ENCODE measurements around the gene INSL4. TPM values are rescaled to one million over a fixed set of nuclear protein-coding genes. Genes with fewer than 3 reads are reported as not detected.

The INSL4 gene
- total and polyA plus RNA-seq, 9 donors, result not detected

GRCh38 chr9:5188060-5188984 lies 42.9 kb upstream of the INSL4 start:
- 53 to 56% (median 55%) methylated on average over 10 of the region's 10 CpGs for WGBS, 3 donors
- Histone ChIP-seq H3K4me3 (no peak overlapping the region), H3K9me3 (no peaks in the 10 kb centered on the region), H3K27me3 (no peaks in the 10 kb centered on the region), H3K4me1 (ENCODE audit: insufficient read depth) (no peaks in the 10 kb centered on the region), H3K36me3 (no peaks in the 10 kb centered on the region), H3K27ac (no peak overlapping the region)
- DNase-seq, result no peak
- intact Hi-C loops (cut with DNase I), result no loop called here
- no peak for TF ChIP-seq POLR2A (IDR thresholded peaks at IDR 0.05)
- TF ChIP-seq EP300 (IDR thresholded peaks at IDR 0.05), result no peak
- TF ChIP-seq, protein P1, sequence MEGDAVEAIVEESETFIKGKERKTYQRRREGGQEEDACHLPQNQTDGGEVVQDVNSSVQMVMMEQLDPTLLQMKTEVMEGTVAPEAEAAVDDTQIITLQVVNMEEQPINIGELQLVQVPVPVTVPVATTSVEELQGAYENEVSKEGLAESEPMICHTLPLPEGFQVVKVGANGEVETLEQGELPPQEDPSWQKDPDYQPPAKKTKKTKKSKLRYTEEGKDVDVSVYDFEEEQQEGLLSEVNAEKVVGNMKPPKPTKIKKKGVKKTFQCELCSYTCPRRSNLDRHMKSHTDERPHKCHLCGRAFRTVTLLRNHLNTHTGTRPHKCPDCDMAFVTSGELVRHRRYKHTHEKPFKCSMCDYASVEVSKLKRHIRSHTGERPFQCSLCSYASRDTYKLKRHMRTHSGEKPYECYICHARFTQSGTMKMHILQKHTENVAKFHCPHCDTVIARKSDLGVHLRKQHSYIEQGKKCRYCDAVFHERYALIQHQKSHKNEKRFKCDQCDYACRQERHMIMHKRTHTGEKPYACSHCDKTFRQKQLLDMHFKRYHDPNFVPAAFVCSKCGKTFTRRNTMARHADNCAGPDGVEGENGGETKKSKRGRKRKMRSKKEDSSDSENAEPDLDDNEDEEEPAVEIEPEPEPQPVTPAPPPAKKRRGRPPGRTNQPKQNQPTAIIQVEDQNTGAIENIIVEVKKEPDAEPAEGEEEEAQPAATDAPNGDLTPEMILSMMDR (IDR thresholded peaks at IDR 0.05), result no peak

- intact Hi-C loops (cut with DNase I), result no loop called here
- H3K4me1 ChIP-seq (ENCODE audit: insufficient read depth), result no peaks in the 10 kb centered on the region
Observed at GRCh38 chr9:5191985-5192384, 39.2 kb upstream of the INSL4 start.

DNA sequence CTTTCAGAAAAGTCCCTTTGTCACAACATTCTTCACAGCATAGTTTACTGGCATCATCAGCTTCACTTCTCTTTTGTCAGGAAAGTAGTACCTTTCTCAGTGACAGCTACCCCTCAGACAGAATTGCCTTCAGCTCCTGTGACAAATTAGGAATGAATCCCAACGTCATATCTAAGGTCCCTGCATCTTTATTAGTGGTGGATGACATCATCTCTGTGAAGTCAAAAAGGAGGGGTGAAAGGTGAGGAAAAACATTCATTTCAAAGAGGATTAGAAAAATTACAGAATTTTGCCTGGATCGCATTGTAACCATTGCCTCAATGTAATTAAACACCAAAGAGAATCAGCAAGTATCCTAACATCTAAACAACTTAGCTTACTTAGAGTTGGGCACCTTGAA lies 37.9 kb upstream of the INSL4 start:
- Histone ChIP-seq H3K36me3 (no peaks in the 10 kb centered on the region), H3K27ac (no peak overlapping the region), H3K4me1 (ENCODE audit: insufficient read depth) (no peaks in the 10 kb centered on the region), H3K27me3 (no peaks in the 10 kb centered on the region), H3K4me3 (no peak overlapping the region), H3K9me3 (no peaks in the 10 kb centered on the region)
- 42 to 57% (median 51%) methylated on average over 2 of the region's 2 CpGs for WGBS, 3 donors
- intact Hi-C loops (cut with DNase I), result no loop called here
- DNase-seq, result no peak
- TF ChIP-seq, protein P1 (IDR thresholded peaks at IDR 0.05), result no peak
- TF ChIP-seq POLR2A (IDR thresholded peaks at IDR 0.05) (no peak), EP300 (IDR thresholded peaks at IDR 0.05) (no peak)

More at GRCh38 chr9:5191985-5192384, 39.2 kb upstream of the INSL4 start:
- no peak for DNase-seq
- TF ChIP-seq, protein P1 (IDR thresholded peaks at IDR 0.05), result no peak
- TF ChIP-seq EP300 (IDR thresholded peaks at IDR 0.05) (no peak), POLR2A (IDR thresholded peaks at IDR 0.05) (no peak)
- Histone ChIP-seq H3K27ac (no peak overlapping the region), H3K36me3 (no peaks in the 10 kb centered on the region), H3K4me3 (no peak overlapping the region), H3K9me3 (no peaks in the 10 kb centered on the region), H3K27me3 (no peaks in the 10 kb centered on the region)
- WGBS, 3 donors, result 73 to 75% (median 74%) methylated on average over 3 of the region's 3 CpGs

- intact Hi-C loops (cut with DNase I), result no loop called here
- no peaks in the 10 kb centered on the region for H3K4me1 ChIP-seq (ENCODE audit: insufficient read depth)
- H3K36me3 ChIP-seq, result no peaks in the 10 kb centered on the region
- DNase-seq, result no peak
- 64 to 88% (median 74%) methylated on average over 1 of the region's 1 CpG for WGBS, 3 donors
- no peaks in the 10 kb centered on the region for H3K27me3 ChIP-seq
- H3K9me3 ChIP-seq, result no peaks in the 10 kb centered on the region
- no peak overlapping the region for H3K27ac ChIP-seq
- no peak for TF ChIP-seq POLR2A (IDR thresholded peaks at IDR 0.05)
- TF ChIP-seq, protein P1 (IDR thresholded peaks at IDR 0.05), result no peak
- TF ChIP-seq EP300 (IDR thresholded peaks at IDR 0.05), result no peak
- no peak overlapping the region for H3K4me3 ChIP-seq
Observed at GRCh38 chr9:5195463-5195862, 35.8 kb upstream of the INSL4 start.

Measured in ovary (tissue), 9 donors.